ENCODE measurements around the gene SARDH. TPM values are rescaled to one million over a fixed set of nuclear protein-coding genes. Genes with fewer than 3 reads are reported as not detected.

SARDH gene
- total RNA-seq, 4 donors from 2014 or later: 0.10 to 0.29 TPM; not detected in 2

GRCh38 chr9:133665096-133665495 is 73.1 kb downstream of the SARDH start:
- WGBS, 2 donors: 90 to 91% methylated on average over 13 of the region's 13 CpGs
- H3K4me3 ChIP-seq (ENCODE audit: low read depth, poor library complexity, severe bottlenecking): no peak overlapping the region
- intact Hi-C loops (cut with DNase I; ENCODE audit: low total_unique reads): no loop called here
- no peak for DNase-seq (ENCODE audit: low spot score in 2 of 2)
- no peak for TF ChIP-seq CTCF (IDR thresholded peaks at IDR 0.05)
- no peak for TF ChIP-seq POLR2A (IDR thresholded peaks at IDR 0.05)

- 76 to 78% methylated on average over 24 to 27 of the region's 27 CpGs for WGBS, 2 donors
- intact Hi-C loops (cut with DNase I; ENCODE audit: low total_unique reads): no loop called here
- no peak for DNase-seq (ENCODE audit: low spot score in 2 of 2)
- no peak overlapping the region for H3K4me3 ChIP-seq (ENCODE audit: low read depth, poor library complexity, severe bottlenecking)
- TF ChIP-seq CTCF (IDR thresholded peaks at IDR 0.05) (no peak), POLR2A (IDR thresholded peaks at IDR 0.05) (no peak)
These were observed 73.7 kb downstream of the SARDH start for GRCh38 chr9:133664173-133665050.

- H3K4me3 ChIP-seq (ENCODE audit: low read depth, poor library complexity, severe bottlenecking): no peak overlapping the region
- WGBS, 2 donors: 52 to 61% methylated on average over 23 to 26 of the region's 26 CpGs
- intact Hi-C loops (cut with DNase I; ENCODE audit: low total_unique reads): no loop called here
- TF ChIP-seq CTCF (IDR thresholded peaks at IDR 0.05) (no peak), POLR2A (IDR thresholded peaks at IDR 0.05) (no peak)
- DNase-seq (ENCODE audit: low spot score in 2 of 2): no peak
These were observed 76.2 kb downstream of the SARDH start for GRCh38 chr9:133661846-133662540.

GRCh38 chr9:133659516-133659915 is 78.6 kb downstream of the SARDH start:
- WGBS, 2 donors: 65 to 67% methylated on average over 9 to 13 of the region's 13 CpGs
- TF ChIP-seq CTCF (IDR thresholded peaks at IDR 0.05): no peak
- TF ChIP-seq POLR2A (IDR thresholded peaks at IDR 0.05): no peak
- no peak overlapping the region for H3K4me3 ChIP-seq (ENCODE audit: low read depth, poor library complexity, severe bottlenecking)
- DNase-seq (ENCODE audit: low spot score in 2 of 2): no peak
- intact Hi-C loops (cut with DNase I; ENCODE audit: low total_unique reads): no loop called here

GRCh38 chr9:133658442-133659431 is 79.4 kb downstream of the SARDH start:
- no peak overlapping the region for H3K4me3 ChIP-seq (ENCODE audit: low read depth, poor library complexity, severe bottlenecking)
- intact Hi-C loops (cut with DNase I; ENCODE audit: low total_unique reads): no loop called here
- 3 to 14% methylated on average over 31 to 38 of the region's 46 CpGs for WGBS, 2 donors
- DNase-seq (ENCODE audit: low spot score in 2 of 2): no peak
- TF ChIP-seq POLR2A (IDR thresholded peaks at IDR 0.05) (no peak), CTCF (IDR thresholded peaks at IDR 0.05) (peak in 1 of 3 donors; percentile 30)
